Breast epithelium (tissue), 4 donors: ENCODE data around the gene RIPOR3. TPM values are rescaled to one million over a fixed set of nuclear protein-coding genes. Genes with fewer than 3 reads are reported as not detected.
A peak's percentile ranks its signal among the peaks of the same experiment; 100 is the strongest.

Experiments
- DNase-seq, 2 donors: peaks; one replicate each; pipeline ENCODE4 v3.0.0-alpha.2; 2019; ENCODE audit warnings: low spot score in 2 of 2
- H3K27ac ChIP-seq, 2 donors: fragments of 200-600 bp; sonication (generic) in 1 of 2; one replicate each; pipeline ENCODE4 v1.5.1; 2016 to 2019; ENCODE audit warnings: mild to moderate bottlenecking in 1 of 2
- H3K27me3 ChIP-seq, 2 donors: fragments of 200-600 bp; sonication (generic) in 1 of 2; one replicate each; pipeline versions ENCODE4 v1.5.1 to v1.6.0; 2017 to 2019; ENCODE audit warnings: control low read depth in 1 of 2, mild to moderate bottlenecking in 1 of 2
- H3K36me3 ChIP-seq: fragments of 200-600 bp; one replicate; pipeline ENCODE4 v1.5.1; 2019
- H3K4me1 ChIP-seq, 2 donors: fragments of 200-600 bp; sonication (generic); one replicate each; pipeline ENCODE4 v1.5.1; 2016 to 2019; ENCODE audit warnings: control low read depth in 1 of 2
- H3K4me3 ChIP-seq, 3 donors: fragments of 200-600 bp; sonication (generic); 1 replicate in 2 of 3; 2 replicates in 1 of 3; pipeline ENCODE4 v1.5.1; 2016 to 2019; ENCODE audit warnings: mild to moderate bottlenecking in 3 of 3, moderate library complexity in 2 of 3
- H3K9me3 ChIP-seq, 2 donors: fragments of 200-600 bp; sonication (generic) in 1 of 2; one replicate each; pipeline ENCODE4 v1.5.1; 2016 to 2019; ENCODE audit warnings: control low read depth in 1 of 2
- POLR2A ChIP-seq: fragments of 450-650 bp; IDR thresholded peaks from one replicate; pipeline ENCODE4 v1.6.1; 2016; ENCODE audit warnings: antibody characterized with exemption, mild to moderate bottlenecking, moderate library complexity
- POLR2AphosphoS5 ChIP-seq, 3 donors: sonication (generic); formaldehyde crosslinking; IDR thresholded peaks; one replicate each; pipeline ENCODE4 v1.6.1; 2017; ENCODE audit warnings: antibody characterized with exemption in 3 of 3
- intact Hi-C: fragments of 100-400 bp; cut with DNase I; formaldehyde crosslinking; loops from one replicate; pipeline ENCODE4 v1.15.1; 2023; ENCODE audit warnings: low total_unique reads
- total RNA-seq, 3 donors: library from RNA; depleted of rRNA; stranded (reverse); fragments of >200 nt; gene quantifications; one replicate each; pipeline ENCODE4 v1.1.0, GENCODE V29; 2016
- TF ChIP-seq, protein P1 (sequence below), 3 donors: fragments of 450-650 bp; IDR thresholded peaks; one replicate each; pipeline ENCODE4 v1.5.1; 2016 to 2017; ENCODE audit warnings: antibody characterized with exemption in 3 of 3, mild to moderate bottlenecking in 3 of 3, moderate library complexity in 3 of 3

Gene RIPOR3
- total RNA-seq, 3 donors from 2014 or later = 4.5 to 35.5 (median 26.9) TPM

DNA sequence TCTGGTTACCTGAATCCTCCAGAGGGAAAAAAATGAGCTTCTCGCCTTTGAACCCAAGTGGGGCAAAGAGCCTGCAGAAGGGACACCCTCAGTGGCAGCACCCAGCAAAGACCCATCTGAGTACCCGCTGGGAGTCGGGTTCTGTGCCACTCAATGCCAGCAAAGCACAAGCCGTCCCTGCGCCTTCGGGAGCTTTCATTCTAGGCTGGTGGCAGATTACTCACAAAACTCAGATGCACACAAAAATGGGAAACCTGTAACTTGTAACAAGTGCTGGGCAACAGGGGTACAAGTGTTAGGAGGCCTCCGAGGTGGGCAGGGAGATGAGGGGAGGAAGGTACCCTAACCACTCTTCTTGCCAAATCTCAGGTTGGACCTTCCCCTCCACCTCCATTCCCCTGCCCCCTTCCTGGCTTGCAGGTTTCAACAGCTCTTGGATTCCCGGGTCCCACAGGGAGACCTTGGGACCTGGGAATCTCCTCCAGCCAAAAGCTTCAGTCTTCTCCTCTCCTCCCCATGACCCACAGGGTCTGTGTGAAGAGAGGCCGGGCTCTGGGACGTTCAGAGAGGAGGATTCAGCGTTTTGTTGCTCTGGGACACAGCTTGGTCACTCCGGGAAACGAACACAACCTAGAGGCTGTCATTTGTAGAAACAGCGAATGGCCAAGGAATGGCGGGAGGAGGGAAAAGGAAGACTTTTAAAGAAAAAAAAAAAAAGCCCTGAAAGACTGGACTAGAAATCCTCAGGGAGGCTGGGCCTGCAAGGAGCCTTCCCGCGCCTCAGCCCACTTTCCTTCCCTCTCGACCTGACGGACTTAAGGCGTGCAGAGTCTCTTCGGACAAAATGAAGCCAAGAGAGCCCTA lies 38.8 kb upstream of the RIPOR3 start:
- H3K27ac ChIP-seq = peak overlapping the region; percentile 89 to 93
- peaks cover 0 to 9% of the 10 kb centered on the region in 2 donors for H3K4me1 ChIP-seq
- intact Hi-C loops = no loop called here
- TF ChIP-seq POLR2A = no peak
- TF ChIP-seq, protein P1, sequence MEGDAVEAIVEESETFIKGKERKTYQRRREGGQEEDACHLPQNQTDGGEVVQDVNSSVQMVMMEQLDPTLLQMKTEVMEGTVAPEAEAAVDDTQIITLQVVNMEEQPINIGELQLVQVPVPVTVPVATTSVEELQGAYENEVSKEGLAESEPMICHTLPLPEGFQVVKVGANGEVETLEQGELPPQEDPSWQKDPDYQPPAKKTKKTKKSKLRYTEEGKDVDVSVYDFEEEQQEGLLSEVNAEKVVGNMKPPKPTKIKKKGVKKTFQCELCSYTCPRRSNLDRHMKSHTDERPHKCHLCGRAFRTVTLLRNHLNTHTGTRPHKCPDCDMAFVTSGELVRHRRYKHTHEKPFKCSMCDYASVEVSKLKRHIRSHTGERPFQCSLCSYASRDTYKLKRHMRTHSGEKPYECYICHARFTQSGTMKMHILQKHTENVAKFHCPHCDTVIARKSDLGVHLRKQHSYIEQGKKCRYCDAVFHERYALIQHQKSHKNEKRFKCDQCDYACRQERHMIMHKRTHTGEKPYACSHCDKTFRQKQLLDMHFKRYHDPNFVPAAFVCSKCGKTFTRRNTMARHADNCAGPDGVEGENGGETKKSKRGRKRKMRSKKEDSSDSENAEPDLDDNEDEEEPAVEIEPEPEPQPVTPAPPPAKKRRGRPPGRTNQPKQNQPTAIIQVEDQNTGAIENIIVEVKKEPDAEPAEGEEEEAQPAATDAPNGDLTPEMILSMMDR (IDR thresholded peaks at IDR 0.05) = no peak
- TF ChIP-seq POLR2AphosphoS5 (IDR thresholded peaks at IDR 0.05) = no peak
- peak overlapping the region; percentile 67 to 96 (median 77) for H3K4me3 ChIP-seq
- no peaks in the 10 kb centered on the region for H3K36me3 ChIP-seq
- H3K9me3 ChIP-seq = no peaks in the 10 kb centered on the region
- no peaks in the 10 kb centered on the region for H3K27me3 ChIP-seq
- peak in 1 of 2 donors; percentile 27 for DNase-seq

DNA sequence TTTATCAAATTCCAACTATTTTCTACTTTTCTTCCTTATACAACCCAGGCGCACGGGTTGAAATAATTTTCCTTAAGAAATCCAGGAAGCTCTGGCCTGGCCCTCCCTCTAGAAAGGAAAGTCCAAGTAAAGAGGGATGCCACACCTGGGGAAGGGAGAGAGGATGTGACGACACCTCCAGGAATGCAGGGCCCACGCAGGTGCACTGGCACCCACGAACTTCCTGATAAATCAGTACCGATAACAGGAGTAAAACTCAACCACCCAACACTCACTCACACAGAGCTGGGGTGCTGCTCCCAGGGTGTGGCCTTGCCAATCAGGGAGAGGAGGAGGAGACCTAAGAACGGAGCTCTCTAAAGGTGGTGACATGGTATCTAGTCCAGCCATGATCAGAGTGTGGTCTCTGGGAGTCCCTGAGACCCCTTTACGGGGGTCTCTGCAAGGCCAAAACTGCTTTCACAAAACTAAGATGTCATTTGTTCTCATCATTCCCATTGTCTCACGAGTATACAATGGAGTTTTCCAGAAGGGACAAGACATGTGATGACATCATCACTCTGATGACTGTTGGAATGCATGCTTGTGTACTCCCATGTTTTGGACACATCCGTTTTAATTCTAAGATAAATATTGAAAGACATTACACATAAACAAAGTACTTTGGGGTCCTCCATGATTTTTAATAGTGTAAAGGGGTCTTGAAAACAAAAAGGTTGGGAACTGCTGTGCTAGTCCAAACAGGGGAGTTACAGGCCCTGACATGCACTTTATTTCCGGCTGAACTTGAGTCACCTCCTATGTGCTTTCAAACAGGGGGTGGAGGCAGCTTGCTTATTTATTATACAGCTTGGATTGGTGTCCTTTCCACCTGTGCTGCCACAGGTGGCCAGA lies 37.9 kb upstream of the RIPOR3 start:
- Histone ChIP-seq H3K36me3 (no peaks in the 10 kb centered on the region), H3K27me3 (no peaks in the 10 kb centered on the region), H3K27ac (peak overlapping the region; percentile 89 to 93), H3K9me3 (no peaks in the 10 kb centered on the region), H3K4me1 (peaks cover 0 to 9% of the 10 kb centered on the region in 2 donors), H3K4me3 (no peak overlapping the region)
- peak in 1 of 2 donors; percentile 48 for DNase-seq
- TF ChIP-seq POLR2AphosphoS5 (IDR thresholded peaks at IDR 0.05) = no peak
- TF ChIP-seq, protein P1 (IDR thresholded peaks at IDR 0.05) = no peak
- no peak for TF ChIP-seq POLR2A
- intact Hi-C loops = no loop called here

GRCh38 chr20:50728486-50728980 lies 37.2 kb upstream of the RIPOR3 start:
- Histone ChIP-seq H3K27me3 (no peaks in the 10 kb centered on the region), H3K36me3 (no peaks in the 10 kb centered on the region), H3K27ac (peak overlapping the region; percentile 89 to 93), H3K9me3 (no peaks in the 10 kb centered on the region), H3K4me3 (no peak overlapping the region), H3K4me1 (peaks cover 0 to 9% of the 10 kb centered on the region in 2 donors)
- TF ChIP-seq POLR2AphosphoS5 (IDR thresholded peaks at IDR 0.05) (no peak), POLR2A (no peak)
- TF ChIP-seq, protein P1 (IDR thresholded peaks at IDR 0.05) = no peak
- peak in 1 of 2 donors; percentile 15 for DNase-seq
- intact Hi-C loops = no loop called here

- Histone ChIP-seq H3K36me3 (no peaks in the 10 kb centered on the region), H3K27ac (peak overlapping the region; percentile 89 to 93), H3K4me1 (peaks cover 0 to 9% of the 10 kb centered on the region in 2 donors), H3K4me3 (no peak overlapping the region), H3K9me3 (no peaks in the 10 kb centered on the region), H3K27me3 (no peaks in the 10 kb centered on the region)
- DNase-seq = no peak
- TF ChIP-seq, protein P1 (IDR thresholded peaks at IDR 0.05) = no peak
- TF ChIP-seq POLR2AphosphoS5 (IDR thresholded peaks at IDR 0.05) (no peak), POLR2A (no peak)
- intact Hi-C loops = no loop called here
Observed at GRCh38 chr20:50727792-50728485, 36.6 kb upstream of the RIPOR3 start.
